Peyer's patch (tissue), 4 donors: ENCODE measurements around the gene KIF26B.

Source experiments
- POLR2A ChIP-seq, 2 donors: fragments of 450-650 bp; IDR thresholded peaks; one replicate each; pipeline ENCODE4 v1.5.1; 2017; ENCODE audit warnings: antibody characterized with exemption in 2 of 2, mild to moderate bottlenecking in 2 of 2, moderate library complexity in 2 of 2
- TF ChIP-seq, protein P1 (sequence below), 6 experiments: fragments of 450-650 bp in 4 of 6; fragments of 200-600 bp in 2 of 6; sonication (generic) in 1 of 6; IDR thresholded peaks; one replicate each; pipeline ENCODE4 v1.5.1; 2017 to 2019; ENCODE audit warnings: antibody characterized with exemption in 6 of 6, mild to moderate bottlenecking in 3 of 6, moderate library complexity in 1 of 6

DNA sequence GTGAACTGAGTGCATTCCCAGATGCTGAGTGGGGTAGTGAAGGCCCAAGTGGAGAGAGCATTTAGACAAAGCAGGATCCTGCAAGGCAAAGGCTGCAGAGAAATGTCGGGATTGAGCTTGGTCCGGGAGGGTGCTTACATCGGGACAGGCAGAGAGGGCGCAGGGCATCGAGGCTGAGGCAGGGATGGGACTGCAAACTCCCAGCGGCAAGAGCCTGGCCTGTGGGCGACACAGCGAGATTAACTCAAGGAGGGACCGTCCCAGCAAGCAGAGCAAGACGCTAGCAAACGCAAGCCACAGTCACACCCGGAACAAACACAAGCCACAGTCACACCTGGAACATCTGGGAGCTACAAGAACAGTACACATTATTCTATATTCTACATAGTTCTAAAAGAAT is 537.5 kb downstream of the KIF26B start:
- TF ChIP-seq, protein P1, sequence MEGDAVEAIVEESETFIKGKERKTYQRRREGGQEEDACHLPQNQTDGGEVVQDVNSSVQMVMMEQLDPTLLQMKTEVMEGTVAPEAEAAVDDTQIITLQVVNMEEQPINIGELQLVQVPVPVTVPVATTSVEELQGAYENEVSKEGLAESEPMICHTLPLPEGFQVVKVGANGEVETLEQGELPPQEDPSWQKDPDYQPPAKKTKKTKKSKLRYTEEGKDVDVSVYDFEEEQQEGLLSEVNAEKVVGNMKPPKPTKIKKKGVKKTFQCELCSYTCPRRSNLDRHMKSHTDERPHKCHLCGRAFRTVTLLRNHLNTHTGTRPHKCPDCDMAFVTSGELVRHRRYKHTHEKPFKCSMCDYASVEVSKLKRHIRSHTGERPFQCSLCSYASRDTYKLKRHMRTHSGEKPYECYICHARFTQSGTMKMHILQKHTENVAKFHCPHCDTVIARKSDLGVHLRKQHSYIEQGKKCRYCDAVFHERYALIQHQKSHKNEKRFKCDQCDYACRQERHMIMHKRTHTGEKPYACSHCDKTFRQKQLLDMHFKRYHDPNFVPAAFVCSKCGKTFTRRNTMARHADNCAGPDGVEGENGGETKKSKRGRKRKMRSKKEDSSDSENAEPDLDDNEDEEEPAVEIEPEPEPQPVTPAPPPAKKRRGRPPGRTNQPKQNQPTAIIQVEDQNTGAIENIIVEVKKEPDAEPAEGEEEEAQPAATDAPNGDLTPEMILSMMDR (IDR thresholded peaks at IDR 0.05): no peak
- TF ChIP-seq POLR2A (IDR thresholded peaks at IDR 0.05): no peak
